ENCODE measurements around the gene PDCD10.

DNA sequence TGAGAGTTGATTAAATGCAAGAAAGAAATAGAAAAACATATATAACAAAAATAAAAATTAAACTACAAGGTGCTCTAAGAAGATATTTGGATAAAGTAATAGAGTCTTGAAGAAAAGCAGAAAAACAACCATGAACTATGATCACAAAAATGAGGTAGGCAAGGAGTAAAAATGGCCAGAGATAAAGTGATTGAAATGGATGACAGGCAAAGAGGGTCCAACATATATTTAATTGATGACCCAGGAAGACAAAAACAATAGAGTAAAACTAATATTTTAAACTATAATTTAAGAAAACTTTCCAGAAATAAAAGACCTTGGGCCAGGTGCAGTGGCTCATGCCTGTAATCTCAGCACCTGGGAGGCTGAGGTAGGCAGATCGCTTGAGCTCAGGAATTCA is 58.8 kb downstream of the PDCD10 start:
- no peak for TF ChIP-seq POLR2A (IDR thresholded peaks at IDR 0.05)
- TF ChIP-seq, protein P1, sequence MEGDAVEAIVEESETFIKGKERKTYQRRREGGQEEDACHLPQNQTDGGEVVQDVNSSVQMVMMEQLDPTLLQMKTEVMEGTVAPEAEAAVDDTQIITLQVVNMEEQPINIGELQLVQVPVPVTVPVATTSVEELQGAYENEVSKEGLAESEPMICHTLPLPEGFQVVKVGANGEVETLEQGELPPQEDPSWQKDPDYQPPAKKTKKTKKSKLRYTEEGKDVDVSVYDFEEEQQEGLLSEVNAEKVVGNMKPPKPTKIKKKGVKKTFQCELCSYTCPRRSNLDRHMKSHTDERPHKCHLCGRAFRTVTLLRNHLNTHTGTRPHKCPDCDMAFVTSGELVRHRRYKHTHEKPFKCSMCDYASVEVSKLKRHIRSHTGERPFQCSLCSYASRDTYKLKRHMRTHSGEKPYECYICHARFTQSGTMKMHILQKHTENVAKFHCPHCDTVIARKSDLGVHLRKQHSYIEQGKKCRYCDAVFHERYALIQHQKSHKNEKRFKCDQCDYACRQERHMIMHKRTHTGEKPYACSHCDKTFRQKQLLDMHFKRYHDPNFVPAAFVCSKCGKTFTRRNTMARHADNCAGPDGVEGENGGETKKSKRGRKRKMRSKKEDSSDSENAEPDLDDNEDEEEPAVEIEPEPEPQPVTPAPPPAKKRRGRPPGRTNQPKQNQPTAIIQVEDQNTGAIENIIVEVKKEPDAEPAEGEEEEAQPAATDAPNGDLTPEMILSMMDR (IDR thresholded peaks at IDR 0.05) = no peak

Data from esophagus squamous epithelium (tissue), 4 donors.